Superior temporal gyrus (tissue), 1 donor: ENCODE results near the gene MYO3B.

Experiments used
- DNase-seq: peaks from one replicate; pipeline ENCODE4 v3.0.0-alpha.2; 2016; ENCODE audit errors: extremely low spot score

MYO3B gene

DNA sequence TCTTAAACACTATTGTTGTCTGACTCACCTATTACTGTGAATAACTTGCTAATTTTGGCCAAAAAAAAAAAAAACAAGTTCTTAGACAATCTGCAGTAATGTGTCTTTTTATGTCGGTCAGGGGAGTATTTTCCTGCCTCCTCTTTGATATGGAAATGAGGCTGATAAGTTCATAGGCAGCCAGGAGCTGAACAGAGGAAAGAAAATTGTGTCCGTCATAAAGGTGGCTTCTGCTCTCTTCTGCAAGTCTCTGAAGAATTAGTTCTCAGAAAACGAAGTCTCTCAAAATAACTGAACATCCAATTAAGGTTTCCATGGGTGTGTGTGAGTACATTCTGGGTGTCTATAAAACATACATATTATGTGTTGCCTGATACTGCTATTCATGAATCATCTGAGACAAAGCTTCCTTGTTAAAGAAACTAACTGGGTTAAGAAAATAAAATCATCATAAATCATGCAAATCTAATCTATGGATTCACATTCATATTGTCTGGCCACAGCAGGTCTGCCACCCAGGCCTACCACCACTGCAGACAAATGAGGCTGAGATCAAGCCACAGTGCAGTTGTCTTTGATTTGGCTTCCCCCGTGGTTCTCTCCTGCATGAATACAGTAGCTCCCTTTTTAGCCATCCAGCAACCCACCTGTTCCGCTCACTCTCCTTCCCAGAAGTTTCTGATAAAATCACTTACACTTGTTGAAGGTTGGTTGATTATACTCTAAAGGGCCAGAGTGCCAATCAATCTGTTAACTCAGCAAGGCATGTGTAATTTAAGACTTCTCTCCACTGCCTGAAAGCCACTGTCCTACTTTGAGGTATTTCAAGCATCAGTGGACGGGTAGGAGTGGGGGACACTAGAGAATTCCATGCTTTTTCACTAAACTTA is 517.8 kb downstream of the MYO3B start:
- DNase-seq, result no peak

DNA sequence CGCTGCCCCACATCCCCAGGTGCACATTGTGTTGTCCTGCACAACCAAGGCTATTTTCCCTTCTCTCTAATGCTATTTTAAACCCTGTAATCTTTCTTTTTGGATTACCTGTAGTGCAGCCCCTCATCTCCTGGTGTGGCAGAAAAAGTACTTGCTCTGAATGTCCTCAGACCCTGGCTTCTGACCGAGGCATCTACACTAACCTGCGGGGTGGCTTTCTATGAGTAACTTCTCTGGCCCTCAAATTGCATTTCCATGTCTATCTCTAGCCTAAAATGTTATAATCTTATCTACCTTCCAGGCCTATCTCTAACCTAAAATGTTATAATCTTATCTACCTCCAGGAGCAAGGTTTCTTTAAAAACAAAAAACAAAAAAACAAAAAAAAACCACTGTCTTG is 519.0 kb downstream of the MYO3B start:
- no peak for DNase-seq

GRCh38 chr2:170701011-170701410 is 523.1 kb downstream of the MYO3B start:
- no peak for DNase-seq

- no peak for DNase-seq
Measured at GRCh38 chr2:170703776-170704476, 526.0 kb downstream of the MYO3B start.
